GM13976 (cell line): Measurements from ENCODE around the gene ZCCHC24.

Experiments used
- DNase-seq: peaks from one replicate; pipeline ENCODE4 v3.0.0; 2012; ENCODE audit warnings: low spot score
- in situ Hi-C: fragments of 300-500 bp; cut with MboI; formaldehyde crosslinking; loops from one replicate; pipeline ENCODE4 v1.12.0; 2022; ENCODE audit warnings: low sequenced_read_pairs, mixed read lengths, inconsistent platforms; ENCODE audit not compliant: unreplicated experiment
- TF ChIP-seq, protein P1 (sequence below): IDR thresholded peaks from 2 replicates; pipeline ENCODE4 v1.5.1; 2012; ENCODE audit warnings: borderline replicate concordance, mild to moderate bottlenecking; ENCODE audit not compliant: insufficient read depth; ENCODE audit errors: extremely low read depth, missing control alignments, control extremely low read depth

Gene ZCCHC24

DNA sequence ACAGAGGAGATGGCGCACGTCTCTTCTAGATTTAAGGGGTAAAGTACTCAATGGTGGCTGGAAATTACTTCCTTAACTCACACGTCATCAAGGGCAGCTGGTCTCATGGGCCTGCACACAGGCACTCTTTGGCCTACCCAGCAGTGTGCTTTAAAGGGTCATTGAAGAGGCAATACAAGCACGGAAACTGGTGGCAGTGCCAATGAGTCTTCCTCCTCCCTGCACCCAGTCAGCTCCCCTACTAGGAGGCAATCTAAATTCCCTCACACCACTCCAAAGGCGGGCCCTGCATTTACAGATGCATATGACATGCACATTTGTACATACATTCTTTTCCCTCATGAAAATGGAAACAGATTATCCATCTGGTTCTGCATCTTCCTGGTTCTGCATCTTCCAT is 50.8 kb downstream of the ZCCHC24 start:
- in situ Hi-C loops = no loop called here
- DNase-seq = no peak
- TF ChIP-seq, protein P1, sequence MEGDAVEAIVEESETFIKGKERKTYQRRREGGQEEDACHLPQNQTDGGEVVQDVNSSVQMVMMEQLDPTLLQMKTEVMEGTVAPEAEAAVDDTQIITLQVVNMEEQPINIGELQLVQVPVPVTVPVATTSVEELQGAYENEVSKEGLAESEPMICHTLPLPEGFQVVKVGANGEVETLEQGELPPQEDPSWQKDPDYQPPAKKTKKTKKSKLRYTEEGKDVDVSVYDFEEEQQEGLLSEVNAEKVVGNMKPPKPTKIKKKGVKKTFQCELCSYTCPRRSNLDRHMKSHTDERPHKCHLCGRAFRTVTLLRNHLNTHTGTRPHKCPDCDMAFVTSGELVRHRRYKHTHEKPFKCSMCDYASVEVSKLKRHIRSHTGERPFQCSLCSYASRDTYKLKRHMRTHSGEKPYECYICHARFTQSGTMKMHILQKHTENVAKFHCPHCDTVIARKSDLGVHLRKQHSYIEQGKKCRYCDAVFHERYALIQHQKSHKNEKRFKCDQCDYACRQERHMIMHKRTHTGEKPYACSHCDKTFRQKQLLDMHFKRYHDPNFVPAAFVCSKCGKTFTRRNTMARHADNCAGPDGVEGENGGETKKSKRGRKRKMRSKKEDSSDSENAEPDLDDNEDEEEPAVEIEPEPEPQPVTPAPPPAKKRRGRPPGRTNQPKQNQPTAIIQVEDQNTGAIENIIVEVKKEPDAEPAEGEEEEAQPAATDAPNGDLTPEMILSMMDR = no peak

DNA sequence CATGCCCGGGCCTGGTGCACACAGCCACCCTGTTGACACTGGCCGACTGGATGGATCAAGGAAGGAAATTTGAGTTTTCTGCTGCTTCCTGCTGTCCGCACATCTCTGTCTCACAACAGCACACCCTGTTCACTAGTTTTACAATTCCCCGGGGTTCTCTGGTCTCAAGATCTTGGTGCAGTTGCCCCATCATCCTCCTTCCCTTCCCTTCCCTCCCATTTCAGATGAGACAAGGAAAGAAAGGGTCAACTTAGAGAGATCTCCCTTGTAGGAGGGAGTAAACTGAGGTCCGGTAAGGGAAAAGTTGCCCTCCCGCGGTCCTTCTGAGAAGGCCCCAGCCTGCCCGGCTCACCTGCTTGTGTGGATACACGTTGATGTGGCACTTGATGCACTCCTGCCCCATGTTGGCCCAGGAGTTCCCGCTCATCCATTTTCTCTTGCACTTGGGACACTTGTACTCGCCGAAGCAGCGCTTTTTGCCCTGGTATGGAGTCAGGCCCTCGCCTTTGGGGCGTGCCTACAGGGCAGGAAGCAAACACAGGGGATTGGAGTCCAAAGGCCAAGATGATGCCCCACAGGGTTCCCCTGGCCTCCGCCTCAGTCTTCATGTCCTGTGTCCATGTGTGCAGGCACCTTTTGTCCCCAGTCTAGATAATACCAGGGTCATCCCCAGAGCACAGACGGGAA is 51.4 kb downstream of the ZCCHC24 start:
- TF ChIP-seq, protein P1 = no peak
- in situ Hi-C loops = no loop called here
- no peak for DNase-seq

DNA sequence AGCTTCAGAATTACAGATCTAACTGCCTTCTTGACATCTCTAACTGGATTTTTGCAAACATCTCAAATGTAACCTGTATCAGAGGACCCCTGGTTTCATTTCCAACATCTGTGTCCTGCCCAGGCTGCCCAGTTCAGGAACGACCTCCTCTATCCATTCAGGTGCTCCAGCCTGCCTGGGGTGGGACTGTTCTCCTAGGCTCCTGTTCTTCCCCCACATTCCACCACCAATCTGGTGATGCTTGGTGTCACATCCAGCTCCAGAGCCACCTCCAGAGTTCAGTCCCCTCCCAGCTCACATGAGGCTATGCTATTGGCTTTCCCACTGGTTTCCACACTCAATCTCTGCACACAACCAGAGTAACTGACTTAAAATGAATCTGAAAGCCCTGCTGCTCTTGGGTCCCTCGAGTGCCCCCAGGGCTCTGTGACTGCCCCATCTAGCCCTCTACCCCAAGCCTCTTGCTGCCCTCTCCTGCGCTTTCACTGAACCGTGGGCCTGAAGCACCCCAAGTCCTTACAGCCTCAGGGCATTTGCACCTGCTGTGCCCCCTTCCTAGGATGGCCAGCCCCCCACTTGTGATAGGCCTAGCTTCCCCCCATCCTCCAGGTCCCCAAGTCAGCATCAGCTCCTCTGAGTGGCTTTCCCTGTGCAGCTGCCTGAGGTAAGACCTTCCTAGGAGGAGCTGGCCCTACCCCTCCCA is 52.1 kb downstream of the ZCCHC24 start:
- in situ Hi-C loops = no loop called here
- TF ChIP-seq, protein P1 = no peak
- DNase-seq = no peak

DNA sequence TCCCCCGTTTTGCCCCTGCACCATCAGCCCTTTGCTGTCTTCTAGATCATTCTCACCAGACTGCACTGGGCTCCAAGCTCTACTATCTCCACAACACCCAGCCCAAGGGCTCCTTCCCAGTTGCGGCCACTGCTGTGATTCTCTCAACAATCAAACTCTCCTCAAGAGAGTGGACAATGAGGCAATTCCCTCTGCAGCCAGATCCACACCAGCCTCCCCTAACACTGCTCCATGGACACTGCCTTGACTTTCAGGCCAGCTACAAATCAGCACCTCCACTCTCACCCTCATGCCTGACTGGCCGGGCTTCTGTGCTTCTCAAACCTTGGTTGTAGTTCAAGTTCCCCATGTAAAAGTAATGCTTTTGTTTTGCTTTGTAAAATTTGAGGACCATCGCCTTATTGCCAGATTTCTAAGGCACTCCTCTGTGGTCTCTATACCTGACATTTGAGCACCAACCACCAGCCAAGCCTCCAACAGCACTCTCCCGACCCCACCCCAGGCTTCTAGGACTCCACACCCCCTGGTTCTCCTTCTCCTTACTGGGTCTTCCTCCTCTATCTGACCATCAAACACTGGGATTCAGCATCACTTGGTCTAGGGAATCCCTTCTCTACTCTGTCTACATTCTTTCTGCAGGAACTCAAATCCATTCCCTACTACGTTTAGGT is 52.8 kb downstream of the ZCCHC24 start:
- TF ChIP-seq, protein P1 = no peak
- in situ Hi-C loops = no loop called here
- DNase-seq = no peak

DNA sequence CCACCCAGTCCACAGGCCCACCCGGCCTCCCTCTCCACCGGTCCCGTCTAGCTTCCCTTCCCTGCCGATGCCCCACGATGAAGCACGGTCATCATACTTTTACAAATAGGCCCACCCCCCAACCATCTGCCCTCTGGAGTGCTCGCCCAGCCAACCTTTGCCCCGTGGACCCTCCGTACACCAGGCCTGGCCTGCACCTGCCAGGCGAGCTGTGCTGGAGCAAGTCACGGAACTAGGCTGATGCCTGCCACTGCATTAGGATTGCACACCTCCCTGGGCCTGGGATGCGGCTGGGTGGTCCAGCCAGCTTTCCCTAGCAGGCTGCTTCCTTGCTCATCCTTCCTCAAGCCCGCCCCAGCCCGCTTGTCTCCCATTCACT is 53.4 kb downstream of the ZCCHC24 start:
- DNase-seq = no peak
- TF ChIP-seq, protein P1 = no peak
- in situ Hi-C loops = no loop called here

DNA sequence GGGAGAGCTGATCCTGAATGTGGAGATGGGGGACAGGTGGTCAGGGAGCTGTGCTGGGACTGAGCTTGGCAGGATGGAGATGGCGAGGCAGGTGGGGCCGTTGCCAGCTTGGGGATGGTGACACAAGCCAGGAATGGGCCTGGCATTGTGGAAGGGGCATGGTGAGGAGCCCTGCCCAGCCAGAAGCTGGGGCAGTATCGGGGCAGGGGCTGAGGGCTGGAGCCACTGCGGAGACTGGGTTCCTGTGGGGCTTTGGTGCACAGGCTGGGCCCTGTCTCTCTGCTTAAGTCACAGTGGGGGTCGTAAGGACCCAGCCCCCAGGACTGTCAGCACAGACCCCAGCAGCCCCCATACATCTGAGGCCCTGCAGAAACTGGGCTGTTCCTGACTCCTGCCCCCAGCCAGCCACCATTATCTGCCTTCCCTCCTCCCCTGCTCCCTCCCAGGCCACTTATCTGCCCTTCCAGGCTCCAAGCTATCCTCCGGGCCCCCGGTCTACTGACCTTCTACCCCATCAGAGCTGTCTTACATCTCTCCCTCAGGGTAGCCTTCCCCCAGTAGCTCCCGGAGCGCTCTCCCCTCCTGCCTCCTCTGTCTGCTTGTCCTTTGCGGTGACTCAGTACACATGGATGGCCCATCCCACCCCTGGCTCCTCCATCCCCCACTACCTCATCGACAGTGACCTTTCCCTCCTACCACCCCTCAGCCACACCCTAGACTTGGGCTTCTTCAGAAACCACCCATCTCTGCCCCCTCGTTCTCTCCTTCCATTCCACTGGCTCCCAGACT is 54.0 kb downstream of the ZCCHC24 start:
- TF ChIP-seq, protein P1 = no peak
- in situ Hi-C loops = no loop called here
- no peak for DNase-seq
